ENCODE results near the gene INAVA. TPM values are rescaled to one million over a fixed set of nuclear protein-coding genes. Genes with fewer than 3 reads are reported as not detected.
"Not testable (repeated sequence)": the region's sequence is repeated elsewhere in the genome, so short reads cannot be mapped to it uniquely, and the experiment has no call there.

Gene INAVA
- polyA plus RNA-seq, 3 donors: 36.5 to 49.0 (median 46.5) TPM

DNA sequence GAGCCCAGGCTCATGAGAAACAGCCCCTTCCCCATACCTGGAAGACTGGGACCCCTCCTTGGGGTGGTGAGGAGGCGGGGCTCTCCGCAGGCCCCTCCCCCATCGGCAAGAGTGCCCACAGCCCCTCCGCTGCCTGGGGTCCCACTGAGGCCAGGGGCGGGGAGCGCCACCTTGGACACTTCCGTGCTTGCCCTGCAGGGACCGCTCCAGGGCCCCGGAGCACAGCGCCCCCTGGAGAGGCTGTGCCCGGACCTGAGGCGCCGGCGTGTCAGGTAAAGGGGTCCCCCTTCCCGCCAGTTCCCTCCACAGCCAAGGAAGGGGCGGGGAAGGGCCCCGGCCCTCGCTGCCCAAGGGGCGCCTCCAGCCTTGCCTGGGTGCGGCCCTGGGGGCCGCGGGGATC lies 21.5 kb downstream of the INAVA start:
- DNase-seq: no peak

DNA sequence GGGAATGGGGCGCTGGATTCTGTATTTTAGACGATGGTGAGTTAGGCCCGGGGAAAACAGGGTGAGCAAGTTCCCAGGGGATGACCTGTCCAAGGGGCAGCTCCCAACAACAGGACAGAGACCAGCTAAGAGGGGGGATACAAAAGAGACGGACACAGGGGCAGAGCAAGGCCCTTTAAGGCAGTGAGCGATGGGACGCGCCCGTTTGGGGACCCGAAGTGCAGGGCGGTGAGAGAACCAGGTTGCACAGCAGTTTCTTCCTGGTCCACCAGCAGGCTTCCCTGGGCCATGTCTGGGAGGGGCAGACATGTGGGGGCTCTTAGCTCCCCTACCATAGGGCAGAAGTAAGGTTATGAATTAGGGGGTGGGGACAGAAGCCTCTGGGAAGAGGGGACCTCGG lies 22.0 kb downstream of the INAVA start:
- no peak for DNase-seq

DNA sequence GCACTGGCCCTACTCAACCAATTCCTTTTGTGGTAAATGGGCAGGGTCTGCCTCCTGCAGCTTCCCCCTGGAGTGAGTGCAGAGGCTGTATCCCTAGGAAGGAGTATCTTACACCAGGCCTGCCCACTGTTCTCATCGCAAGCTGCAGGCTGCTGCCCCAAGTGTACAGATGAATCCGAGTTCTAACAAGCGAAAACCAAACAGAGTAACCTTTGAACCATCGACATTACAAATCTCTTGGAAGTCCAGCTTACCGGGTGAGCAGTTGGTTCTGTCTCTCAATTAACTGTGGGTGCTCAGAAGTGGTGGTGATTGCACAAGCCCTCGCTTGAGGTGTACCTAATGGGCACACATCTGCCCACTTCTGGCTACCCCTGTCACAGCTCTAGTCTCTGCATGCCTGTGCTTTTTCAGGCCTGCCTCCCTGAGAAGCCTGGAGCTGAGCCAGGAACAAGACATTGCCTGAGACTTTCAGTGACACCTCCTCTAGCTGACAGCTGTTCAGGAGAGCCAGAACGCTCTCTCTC lies 22.7 kb downstream of the INAVA start:
- no peak for DNase-seq

DNA sequence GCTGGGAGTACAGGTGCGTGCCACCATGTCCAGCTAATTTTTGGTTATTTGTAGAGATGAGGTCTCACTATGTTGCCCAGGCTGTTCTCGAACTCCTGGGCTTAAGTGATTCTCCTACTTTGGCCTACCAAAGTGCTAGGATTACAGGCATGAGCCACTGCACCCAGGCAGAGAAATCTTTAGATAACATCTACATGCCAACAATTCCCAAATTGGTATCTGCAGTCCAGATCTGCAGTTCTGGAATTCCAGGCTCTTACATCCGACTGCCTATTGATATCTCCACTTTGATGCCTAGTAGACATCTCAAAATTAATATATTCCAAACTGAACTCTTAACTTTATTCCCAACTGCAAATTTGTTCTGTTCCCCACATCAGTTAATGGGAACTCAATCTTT lies 23.3 kb downstream of the INAVA start:
- DNase-seq: no peak

DNA sequence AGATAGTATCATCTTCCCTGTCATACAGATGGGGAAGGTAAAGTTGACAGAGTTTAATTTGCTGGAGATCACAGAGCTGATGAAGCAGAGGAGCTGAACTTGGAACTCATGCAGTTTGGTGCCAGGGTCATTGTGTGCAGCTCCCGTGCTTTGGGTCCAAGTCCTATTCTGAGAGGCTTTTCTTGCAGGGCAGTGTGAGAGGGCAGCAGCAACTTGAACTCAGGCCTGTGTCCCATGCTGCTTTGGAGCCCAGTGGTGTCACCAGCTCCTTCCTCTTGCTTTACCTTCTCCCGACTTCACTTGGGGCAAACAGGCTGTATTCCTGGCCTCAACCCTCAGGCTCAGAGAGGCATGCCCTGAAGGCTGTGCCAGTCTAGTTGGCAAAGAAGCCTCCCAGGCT lies 24.7 kb downstream of the INAVA start:
- no peak for DNase-seq

DNA sequence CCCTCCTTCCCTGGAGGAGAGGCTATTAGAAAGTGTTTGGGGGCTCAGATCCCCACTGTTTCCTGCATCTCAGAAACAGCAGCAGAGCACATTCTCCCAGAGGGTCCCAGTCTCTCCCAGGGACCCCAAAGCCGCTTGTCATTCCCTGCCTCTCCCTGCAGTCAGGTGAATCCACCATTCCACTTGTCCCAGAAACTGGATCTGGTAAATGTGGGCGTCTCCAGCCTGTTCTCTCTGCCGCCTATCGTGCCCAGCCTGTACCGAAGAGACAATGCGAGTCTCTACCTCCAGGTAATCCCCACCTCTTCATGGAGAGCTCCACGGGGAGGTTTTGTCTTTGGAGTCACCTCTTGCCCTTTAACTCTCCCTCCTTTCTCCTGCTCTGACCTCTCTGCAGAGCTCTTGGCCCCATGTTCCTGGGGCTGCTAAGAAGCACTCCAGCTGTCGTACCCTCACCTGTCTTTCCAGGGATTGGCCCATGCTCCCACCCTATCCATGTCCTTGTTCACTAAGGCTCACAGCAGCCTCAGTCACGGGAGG lies 26.9 kb downstream of the INAVA start:
- no peak for DNase-seq

DNA sequence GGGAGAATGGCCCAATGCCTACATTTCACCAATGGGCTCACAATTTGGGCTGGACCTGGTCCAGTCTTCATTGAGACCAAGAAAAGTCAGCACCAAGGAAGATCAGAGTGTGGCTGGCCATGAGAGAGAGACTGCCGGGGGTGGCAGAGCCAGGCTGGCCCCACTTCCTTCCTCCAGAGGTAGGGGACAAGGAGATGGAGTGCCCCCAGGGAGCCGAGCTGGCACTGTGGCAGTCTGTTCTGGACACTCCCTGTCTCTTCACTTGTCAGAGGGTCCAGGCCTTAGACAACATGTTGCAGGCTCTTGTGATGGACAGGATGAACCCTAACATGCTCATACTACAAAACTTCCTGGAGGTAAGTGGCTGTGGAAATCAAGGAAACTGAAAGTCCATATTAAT lies 27.7 kb downstream of the INAVA start:
- no peak for DNase-seq

DNA sequence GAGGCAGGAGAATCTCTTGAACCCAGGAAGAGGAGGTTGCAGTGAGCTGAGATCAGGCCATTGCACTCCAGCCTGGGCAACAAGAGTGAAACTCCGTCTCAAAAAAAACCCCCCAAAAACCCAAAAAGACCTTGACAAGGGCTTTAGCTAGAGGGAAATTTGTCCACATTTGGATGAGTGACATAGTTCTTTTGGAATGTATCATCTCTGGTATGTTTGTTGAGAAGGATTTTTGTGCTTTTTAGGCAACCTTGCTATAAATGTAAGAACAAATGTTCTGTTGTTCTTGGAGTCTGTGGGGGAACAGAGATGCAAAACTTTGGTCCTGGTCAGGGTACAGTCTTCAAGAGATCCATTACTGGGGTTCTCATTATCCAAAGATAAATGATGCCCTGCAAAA lies 28.9 kb downstream of the INAVA start:
- no peak for DNase-seq

DNA sequence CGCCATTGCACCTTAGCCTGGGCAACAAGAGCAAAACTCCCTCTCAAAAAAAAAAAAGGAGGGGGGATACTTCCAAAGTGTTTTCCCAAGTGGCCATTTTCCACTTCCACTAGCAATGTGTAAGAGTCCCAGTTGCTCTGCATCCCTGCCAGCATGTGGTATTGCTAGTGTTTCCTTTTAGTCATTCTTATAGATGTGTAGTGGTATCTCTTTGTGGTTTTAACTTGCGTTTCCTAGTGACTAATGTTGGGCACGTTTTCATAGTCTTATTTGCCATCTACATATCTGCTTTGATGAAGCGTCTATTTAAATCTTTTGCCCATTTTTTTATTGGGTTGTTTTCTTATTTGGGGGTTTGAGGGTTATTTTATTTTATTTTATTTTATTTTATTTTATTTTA lies 31.1 kb downstream of the INAVA start:
- no peak for DNase-seq

DNA sequence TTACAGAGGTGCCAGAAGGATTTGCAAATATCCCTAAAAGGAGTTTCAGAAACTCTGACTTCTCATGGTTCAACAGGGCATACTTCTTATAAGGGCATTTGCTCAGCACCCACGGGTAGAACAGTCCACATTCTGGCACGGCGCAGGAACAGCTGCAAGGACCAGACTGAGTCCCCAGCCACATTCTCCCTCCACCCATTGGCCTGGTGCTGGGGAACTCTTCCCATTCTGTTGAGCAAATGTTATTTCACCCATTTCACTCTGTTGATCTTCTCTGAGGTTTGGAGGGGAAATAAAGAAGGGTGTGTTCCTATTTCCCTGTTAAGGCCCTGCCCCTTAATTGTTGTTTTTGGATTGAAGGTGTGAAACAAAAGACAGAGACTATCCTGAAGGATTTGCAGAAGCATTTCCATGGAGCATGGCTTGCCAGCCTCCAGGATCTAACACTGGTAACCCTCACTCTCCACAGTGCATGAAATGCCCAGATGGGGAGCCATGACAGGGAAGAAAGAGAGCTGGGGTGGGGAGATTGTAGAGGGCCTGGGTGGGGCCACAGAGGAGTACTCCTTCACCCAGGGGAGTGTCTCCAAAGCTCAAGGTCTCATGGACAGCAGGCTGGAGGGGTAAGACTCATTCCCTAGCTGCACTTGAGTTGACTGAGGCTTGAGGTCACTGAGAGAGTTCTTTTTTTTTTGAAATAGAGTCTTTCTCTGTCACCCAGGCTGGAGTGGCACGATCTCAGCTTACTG lies 35.0 kb downstream of the INAVA start:
- DNase-seq: no peak

DNA sequence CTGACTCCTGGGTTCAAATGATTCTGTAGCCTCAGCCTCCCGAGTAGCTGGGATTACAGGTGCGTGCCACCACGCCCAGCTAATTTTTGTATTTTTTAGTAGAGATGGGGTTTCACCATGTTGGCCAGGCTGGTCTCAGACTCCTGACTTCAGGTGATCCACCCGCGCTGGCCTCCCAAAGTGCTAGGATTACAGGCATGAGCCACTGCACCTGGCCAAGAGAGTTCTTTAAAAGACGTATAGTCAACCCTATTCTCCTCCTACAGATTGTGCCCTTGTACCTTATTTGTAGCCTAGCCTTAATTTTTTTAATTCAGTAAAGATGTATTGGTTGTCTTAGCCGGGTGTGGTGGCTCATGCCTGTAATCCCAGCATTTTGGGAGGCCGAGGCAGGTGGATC lies 35.6 kb downstream of the INAVA start:
- not testable (repeated sequence) for DNase-seq

DNA sequence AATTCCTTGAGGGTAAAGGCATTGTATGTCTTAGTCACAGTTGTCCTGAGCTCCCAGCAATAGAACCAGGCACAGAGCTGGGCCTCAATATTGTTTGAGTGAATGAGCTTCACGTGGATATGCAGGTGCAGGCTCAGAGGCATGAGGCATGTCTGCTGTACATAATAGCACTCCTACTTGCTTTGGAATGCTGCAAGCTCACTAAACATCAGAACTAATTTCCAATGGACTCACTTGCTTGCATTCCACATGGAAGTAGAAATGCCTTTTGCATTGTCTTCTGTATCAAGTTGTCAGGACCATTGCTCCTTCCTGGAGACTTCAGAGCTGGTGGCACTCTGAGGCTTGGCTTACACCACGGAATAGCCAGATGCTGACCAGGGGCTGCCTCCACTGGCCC lies 37.1 kb downstream of the INAVA start:
- DNase-seq: no peak

DNA sequence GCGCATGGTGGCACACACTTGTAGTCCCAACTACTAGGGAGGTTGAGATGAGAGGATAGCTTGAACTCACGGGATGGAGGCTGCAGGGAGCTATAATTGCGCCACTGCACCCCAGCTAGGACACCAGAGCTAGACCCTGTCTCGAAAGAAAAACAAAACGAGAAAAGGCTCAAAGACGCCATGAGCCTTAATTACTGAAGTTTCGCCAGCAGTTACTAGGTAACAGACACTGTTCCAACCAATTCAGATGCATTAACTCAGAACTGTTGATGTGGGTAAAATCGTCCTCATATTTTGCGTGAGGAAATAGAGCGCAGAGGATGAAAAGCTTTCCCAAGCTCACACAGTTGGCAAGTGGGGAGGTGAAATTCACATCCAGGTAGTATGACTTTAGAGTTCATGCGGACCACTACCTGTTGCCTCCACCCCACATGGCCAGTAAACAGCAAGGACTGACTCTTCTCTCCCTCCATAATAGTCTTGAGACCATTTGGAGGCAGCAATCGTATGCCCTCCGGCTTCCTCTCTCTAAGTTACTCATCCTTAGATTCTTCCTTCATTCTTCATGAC lies 40.1 kb downstream of the INAVA start:
- DNase-seq: no peak

DNA sequence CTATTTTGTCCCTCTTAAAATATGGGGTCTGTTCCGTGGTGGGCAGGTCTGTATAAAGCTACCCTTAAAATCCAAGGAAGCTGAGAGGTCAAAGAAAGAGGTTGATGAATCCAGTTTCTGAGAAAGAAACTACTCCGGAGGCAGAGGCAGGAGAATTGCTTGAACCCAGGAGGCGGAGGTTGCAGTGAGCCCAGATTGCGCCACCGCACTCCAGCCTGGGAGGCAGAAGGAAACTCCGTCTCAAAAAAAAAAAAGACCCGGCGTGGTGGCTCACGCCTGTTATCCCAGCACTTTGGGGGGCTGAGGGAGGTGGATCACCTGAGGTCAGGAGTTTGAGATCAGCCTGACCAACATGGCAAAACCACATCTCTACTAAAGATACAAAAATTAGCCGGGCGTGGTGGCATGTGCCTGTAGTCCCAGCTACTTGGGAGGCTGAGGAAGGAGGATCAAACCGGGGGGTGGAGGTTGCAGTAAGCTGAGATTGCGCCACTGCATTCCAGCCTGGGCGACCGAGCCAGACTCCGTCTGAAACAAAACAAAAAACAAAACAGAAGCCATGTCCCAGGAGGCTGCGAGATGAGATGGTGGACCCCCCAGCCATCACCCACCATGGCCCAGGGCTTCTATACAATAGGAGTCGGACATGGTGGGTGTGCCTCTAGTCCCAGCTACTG lies 40.7 kb downstream of the INAVA start:
- not testable (repeated sequence) for DNase-seq

DNA sequence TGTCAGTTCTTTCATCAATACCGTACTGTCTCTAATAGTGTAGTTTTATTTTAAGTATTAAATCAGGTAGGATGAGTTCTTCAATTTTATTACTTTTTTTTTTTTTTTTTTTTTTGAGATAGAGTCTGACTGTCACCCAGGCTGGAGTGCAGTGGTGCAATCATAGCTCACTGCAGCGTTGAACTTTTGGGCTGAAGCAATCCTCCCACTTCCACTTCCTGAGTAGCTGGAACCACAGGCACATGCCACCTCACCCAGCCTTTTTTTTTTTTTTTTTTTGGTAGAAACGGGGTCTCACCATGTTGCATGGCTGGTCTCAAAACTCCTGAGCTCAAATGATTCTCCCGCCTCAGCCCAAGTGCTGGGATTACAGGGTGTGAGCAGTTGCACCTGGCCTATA lies 44.3 kb downstream of the INAVA start:
- DNase-seq: no peak

DNA sequence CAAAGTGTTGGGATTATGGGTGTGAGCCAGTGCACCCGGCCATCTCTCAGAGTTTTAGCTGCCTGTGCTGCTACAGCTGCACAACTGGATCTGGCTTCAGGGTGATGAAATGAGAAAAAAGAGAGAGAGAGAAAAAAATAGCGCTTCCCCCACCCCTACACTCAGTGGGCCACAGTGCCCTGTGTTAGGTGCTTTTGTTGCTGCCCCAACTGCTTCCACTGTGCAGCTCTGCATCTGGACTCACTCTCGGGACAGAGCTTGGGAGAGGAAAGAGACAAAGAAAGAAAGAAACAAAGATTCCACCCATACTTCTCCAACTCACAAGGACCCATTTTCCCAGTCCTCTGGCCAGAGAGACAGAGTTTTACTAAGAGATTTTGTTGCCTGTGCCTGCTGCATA lies 50.4 kb downstream of the INAVA start:
- DNase-seq: no peak

DNA sequence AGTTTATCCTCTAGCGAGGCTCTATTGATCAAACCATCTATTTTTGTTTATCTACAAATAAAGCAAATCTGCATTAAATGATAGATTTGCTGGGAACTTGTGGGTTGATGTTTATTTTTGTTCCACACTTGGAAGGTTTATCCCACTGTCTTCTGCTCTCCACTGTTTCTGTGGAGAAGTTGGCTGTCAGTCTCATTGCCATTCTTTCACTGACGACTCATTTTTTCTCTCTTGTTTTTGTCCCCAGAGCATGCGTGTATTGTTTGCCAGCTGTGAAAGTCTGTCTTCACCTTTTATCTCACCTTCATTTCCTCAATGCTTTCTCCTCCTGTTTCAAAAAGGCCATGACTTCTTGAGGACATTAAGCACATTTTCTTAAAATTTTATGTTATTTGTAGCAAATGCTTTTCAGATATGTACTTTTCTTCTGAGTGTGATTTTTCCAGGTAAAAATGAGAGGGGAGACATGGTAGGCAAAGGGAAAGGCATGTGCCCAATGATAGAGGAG lies 52.4 kb downstream of the INAVA start:
- DNase-seq: no peak

DNA sequence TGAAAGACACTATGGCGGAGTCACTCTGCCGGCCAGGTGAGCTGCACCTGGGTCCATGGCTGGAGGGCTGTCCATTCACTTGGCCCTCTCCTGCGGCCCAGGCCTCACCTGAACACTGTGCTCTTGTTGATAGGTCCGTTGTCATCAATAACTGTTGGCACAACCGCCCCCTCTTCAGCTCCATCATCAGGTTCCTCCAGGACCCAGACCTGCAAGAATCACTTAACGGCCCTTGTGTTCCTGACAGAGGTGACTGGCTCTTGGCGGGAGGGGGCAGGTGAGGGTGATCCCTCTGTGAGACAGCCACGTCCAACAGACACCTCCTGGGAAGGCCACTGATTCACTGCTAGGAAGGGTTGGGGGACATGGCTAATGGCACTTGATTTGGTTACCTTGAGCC lies 54.9 kb downstream of the INAVA start:
- DNase-seq: no peak

DNA sequence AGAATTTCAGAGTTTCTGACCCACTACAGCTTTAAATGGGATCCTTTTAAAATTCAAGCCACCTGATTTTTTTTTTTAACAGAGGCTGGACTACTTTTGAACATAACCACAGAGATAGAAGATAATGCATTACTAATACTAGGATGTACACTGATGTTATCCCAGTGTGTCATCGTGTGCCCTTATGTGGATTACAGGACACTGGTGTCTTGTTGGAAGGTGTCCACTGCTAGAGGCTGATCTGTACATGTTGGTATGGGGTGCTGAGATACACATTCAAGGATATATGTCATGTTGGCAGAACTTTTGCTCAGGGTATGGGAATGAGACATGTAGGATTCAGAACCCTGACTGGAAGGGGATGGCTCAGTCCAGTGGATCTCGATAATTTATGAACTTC lies 56.3 kb downstream of the INAVA start:
- DNase-seq: no peak

DNA sequence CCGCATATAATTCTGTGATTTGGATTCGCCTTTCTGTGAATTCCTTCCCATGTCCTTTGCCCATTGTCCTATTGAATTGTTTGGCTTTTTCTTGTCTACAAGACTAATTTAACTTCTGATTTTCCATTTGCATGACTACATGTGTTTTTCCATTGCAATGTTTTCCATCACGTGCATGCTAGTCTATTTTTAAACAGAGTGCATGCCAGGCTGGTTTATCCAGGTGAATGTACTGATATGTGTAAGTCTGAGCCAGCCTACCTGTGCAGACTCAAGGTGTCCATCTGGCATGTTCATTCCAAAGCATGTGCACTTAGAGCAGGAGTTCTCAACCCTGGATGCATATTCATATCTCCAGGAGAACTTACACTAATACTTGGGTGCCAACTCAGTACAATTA lies 59.7 kb downstream of the INAVA start:
- no peak for DNase-seq

DNA sequence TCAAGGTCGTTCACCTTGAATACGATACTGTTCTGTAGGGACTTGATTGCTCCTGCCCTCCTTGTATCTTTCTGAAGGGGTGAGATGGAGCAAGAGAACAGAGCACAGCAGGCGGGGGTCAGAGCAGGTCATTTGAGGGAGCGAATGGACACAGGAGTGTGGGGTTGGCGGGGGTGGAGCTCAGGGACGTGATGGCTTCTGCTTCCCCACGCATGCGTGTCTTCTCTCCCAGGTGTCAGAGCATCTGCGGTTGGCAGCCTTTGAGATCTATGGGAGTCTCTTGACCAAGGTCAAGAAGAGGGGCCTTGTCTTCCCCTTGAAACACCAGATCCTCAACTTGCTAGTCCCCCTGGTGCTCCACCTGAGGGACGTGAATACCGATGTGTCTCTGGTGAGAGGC lies 63.9 kb downstream of the INAVA start:
- DNase-seq: no peak

DNA sequence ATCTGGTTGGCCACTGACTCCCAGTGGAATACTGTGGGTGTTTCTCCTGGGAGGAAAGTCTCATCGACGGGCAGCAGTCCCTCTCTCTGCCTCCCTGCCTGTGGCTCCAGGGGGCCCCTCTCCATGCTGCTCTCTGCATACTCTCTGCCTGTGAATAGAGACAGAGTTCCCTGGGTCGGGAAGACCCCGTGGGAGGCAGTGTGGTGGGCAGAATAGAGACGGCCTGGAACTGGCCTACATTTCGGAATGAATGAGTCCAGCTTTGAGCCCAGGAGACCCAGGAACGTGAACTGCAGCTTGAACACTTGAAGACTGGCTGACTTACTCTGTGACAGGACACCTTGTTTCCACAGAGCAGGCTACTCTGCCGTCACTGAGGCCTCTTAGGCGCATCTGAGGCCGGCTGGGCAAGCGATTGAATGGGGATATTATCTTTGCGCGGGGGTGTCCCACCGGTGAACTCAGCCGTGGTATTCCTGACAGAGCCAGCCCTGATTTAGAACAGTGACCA lies 64.8 kb downstream of the INAVA start:
- no peak for DNase-seq

Measured in renal pelvis (tissue), 4 donors.